ENCODE results near the gene IGFL1.
"Not testable (repeated sequence)": the region's sequence is repeated elsewhere in the genome, so short reads cannot be mapped to it uniquely, and the experiment has no call there.

IGFL1 gene

GRCh38 chr19:46217476-46217875 is 12.1 kb upstream of the IGFL1 start:
- H3K4me3 ChIP-seq (replicated peaks; ENCODE audit: low read depth, low read length): no peak overlapping the region
- TF ChIP-seq CTCF (IDR thresholded peaks at IDR 0.05; ENCODE audit: low read depth, low read length, missing control alignments): no peak
- DNase-seq (ENCODE audit: extremely low read depth, low read depth): no peak

- peak; percentile 30 for DNase-seq (ENCODE audit: extremely low read depth, low read depth)
- no peak overlapping the region for H3K4me3 ChIP-seq (replicated peaks; ENCODE audit: low read depth, low read length)
- TF ChIP-seq CTCF (IDR thresholded peaks at IDR 0.05; ENCODE audit: low read depth, low read length, missing control alignments): no peak
Measured at GRCh38 chr19:46218160-46218559, 11.4 kb upstream of the IGFL1 start.

DNA sequence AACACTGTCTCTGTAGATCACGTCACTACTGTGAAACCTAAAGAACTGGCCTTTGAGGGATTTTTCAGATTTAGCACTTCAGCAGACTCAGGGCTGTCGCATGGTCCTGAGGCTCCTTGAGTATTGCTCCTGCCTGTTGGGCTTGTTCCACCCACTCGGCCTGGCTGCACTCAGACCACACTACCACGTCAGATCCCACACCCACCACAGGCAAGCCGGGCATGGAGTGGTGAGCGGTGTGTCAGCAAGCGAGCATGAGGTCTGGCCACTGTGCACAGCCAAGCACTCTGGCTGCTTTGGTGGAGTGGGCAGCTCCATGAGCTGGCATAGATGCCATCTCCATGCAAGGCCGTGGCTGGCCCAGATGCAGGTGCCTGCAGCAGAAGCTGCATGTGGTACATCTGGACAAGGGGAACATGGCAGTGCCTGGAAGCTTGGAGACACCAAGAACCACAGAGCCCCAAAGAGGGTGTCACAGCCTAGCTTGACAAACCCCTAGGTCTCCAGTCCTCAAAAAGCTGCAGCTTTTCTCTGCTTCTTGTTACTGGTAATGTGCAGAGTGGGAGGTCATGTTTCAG is 9.4 kb upstream of the IGFL1 start:
- TF ChIP-seq CTCF (IDR thresholded peaks at IDR 0.05; ENCODE audit: low read depth, low read length, missing control alignments): no peak
- no peak overlapping the region for H3K4me3 ChIP-seq (replicated peaks; ENCODE audit: low read depth, low read length)
- DNase-seq (ENCODE audit: extremely low read depth, low read depth): no peak

DNA sequence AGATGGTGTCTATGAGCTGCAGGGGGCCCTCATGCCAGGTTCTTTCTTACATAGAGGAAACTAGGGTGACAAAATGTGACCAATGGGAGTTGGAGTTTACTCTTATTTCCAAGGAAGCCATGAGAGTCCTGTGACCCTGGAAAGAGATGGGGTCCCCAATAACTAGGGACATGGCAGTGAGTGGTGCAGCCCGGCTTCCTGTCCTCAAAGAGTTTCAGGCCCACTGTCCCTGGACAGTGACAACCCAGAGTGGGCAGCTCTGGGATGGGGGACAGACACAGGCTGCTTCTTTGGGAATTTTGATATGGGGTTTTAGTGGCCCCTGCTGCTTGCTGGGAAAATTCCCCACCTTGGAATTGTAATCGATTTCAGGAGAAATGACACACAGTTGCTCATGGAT is 8.4 kb upstream of the IGFL1 start:
- no peak for TF ChIP-seq CTCF (IDR thresholded peaks at IDR 0.05; ENCODE audit: low read depth, low read length, missing control alignments)
- no peak overlapping the region for H3K4me3 ChIP-seq (replicated peaks; ENCODE audit: low read depth, low read length)
- DNase-seq (ENCODE audit: extremely low read depth, low read depth): no peak

DNA sequence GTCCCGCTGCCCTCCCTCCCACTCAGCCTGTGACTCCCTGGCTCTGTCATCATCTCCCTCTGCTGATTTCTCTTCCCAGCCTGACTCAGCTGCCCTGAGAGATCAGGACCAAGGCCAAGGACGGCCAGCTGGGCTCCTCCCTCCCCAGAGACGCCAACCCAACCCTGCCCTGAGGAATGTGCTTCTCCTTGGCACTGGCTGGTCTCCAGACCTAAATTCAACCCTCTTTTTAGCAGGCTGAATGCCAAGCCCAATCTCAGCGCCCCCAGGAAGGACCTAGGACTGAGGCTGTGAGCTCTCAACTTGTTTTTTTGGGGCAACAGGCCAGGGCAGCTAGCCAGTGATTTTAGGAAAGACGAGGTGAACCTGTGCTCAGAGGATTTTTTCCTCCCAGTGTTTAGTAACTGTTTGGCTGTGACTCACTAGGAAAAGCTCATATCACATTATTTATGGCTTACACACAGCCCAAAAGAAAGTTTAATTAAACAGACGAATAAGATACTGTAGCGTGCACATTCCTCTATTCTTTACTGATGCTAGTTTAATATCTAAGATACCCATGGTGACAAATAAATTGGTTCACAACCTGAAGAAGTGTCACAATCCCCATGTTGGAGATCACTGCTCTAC is 7.4 kb upstream of the IGFL1 start:
- DNase-seq (ENCODE audit: extremely low read depth, low read depth): no peak
- no peak overlapping the region for H3K4me3 ChIP-seq (replicated peaks; ENCODE audit: low read depth, low read length)
- no peak for TF ChIP-seq CTCF (IDR thresholded peaks at IDR 0.05; ENCODE audit: low read depth, low read length, missing control alignments)

- H3K4me3 ChIP-seq (replicated peaks; ENCODE audit: low read depth, low read length); DNase-seq (ENCODE audit: extremely low read depth, low read depth): not testable (repeated sequence)
Measured at GRCh38 chr19:46223787-46224186, 5.8 kb upstream of the IGFL1 start.

GRCh38 chr19:46224773-46225172 is 4.8 kb upstream of the IGFL1 start:
- no peak for DNase-seq (ENCODE audit: extremely low read depth, low read depth)
- no peak for TF ChIP-seq CTCF (IDR thresholded peaks at IDR 0.05; ENCODE audit: low read depth, low read length, missing control alignments)
- no peak overlapping the region for H3K4me3 ChIP-seq (replicated peaks; ENCODE audit: low read depth, low read length)
